ENCODE data around the gene ELOVL2.

ELOVL2 gene

GRCh38 chr6:11027565-11028110, 16.5 kb downstream of the ELOVL2 start:
- Histone ChIP-seq H3K27ac (no peak overlapping the region), H3K4me3 (no peak overlapping the region), H3K36me3 (no peaks in the 10 kb centered on the region), H3K27me3 (peaks cover 0 to 8% of the 10 kb centered on the region in 2 donors), H3K4me1 (no peaks in the 10 kb centered on the region), H3K9me3 (no peaks in the 10 kb centered on the region)
- TF ChIP-seq CTCF (IDR thresholded peaks at IDR 0.05): no peak
- intact Hi-C loops (cut with DNase I; ENCODE audit: low total_unique reads): no loop called here
- DNase-seq: no peak

GRCh38 chr6:11025921-11026635, 18.0 kb downstream of the ELOVL2 start:
- no peaks in the 10 kb centered on the region for H3K9me3 ChIP-seq
- H3K27ac ChIP-seq: no peak overlapping the region
- no peak overlapping the region for H3K4me3 ChIP-seq
- intact Hi-C loops (cut with DNase I; ENCODE audit: low total_unique reads): no loop called here
- TF ChIP-seq CTCF (IDR thresholded peaks at IDR 0.05): no peak
- no peak for DNase-seq
- no peaks in the 10 kb centered on the region for H3K36me3 ChIP-seq
- H3K4me1 ChIP-seq: no peaks in the 10 kb centered on the region
- peaks cover 0 to 8% of the 10 kb centered on the region in 2 donors for H3K27me3 ChIP-seq

- H3K4me1 ChIP-seq: no peaks in the 10 kb centered on the region
- H3K36me3 ChIP-seq: no peaks in the 10 kb centered on the region
- intact Hi-C loops (cut with DNase I; ENCODE audit: low total_unique reads): no loop called here
- H3K27ac ChIP-seq: no peak overlapping the region
- no peaks in the 10 kb centered on the region for H3K9me3 ChIP-seq
- TF ChIP-seq CTCF (IDR thresholded peaks at IDR 0.05): no peak
- DNase-seq: no peak
- H3K4me3 ChIP-seq: no peak overlapping the region
- H3K27me3 ChIP-seq: peaks cover 0 to 8% of the 10 kb centered on the region in 2 donors
These were observed 19.0 kb downstream of the ELOVL2 start for GRCh38 chr6:11025130-11025529.

GRCh38 chr6:11023032-11023431, 21.1 kb downstream of the ELOVL2 start:
- Histone ChIP-seq H3K27me3 (peaks cover 0 to 7% of the 10 kb centered on the region in 2 donors), H3K4me3 (no peak overlapping the region), H3K27ac (no peak overlapping the region), H3K9me3 (no peaks in the 10 kb centered on the region), H3K4me1 (no peaks in the 10 kb centered on the region), H3K36me3 (no peaks in the 10 kb centered on the region)
- no peak for DNase-seq
- intact Hi-C loops (cut with DNase I; ENCODE audit: low total_unique reads): no loop called here
- no peak for TF ChIP-seq CTCF (IDR thresholded peaks at IDR 0.05)

- Histone ChIP-seq H3K36me3 (no peaks in the 10 kb centered on the region), H3K27ac (no peak overlapping the region), H3K9me3 (no peaks in the 10 kb centered on the region), H3K27me3 (no peaks in the 10 kb centered on the region), H3K4me1 (no peaks in the 10 kb centered on the region), H3K4me3 (no peak overlapping the region)
- intact Hi-C loops (cut with DNase I; ENCODE audit: low total_unique reads): no loop called here
- no peak for DNase-seq
- no peak for TF ChIP-seq CTCF (IDR thresholded peaks at IDR 0.05)
These were observed 22.4 kb downstream of the ELOVL2 start for GRCh38 chr6:11021714-11022113.

Measured in tibial artery (tissue), 4 donors.